Neural crest cell (in vitro differentiated cells): ENCODE measurements around the gene FRMD5. TPM values are rescaled to one million over a fixed set of nuclear protein-coding genes. Genes with fewer than 3 reads are reported as not detected.
A peak's percentile ranks its signal among the peaks of the same experiment; 100 is the strongest.
"Not testable (repeated sequence)": the region's sequence is repeated elsewhere in the genome, so short reads cannot be mapped to it uniquely, and the experiment has no call there.

Experiments
- DNase-seq: peaks from one replicate; pipeline ENCODE4 v3.0.0; 2021; ENCODE audit warnings: low read depth, mixed read lengths, low spot score
- H3K27ac Mint-ChIP-seq: one replicate; pipeline ENCODE4 v1.8.0; 2021; ENCODE audit warnings: mild to moderate bottlenecking, mixed read lengths; ENCODE audit not compliant: unreplicated experiment
- H3K27me3 Mint-ChIP-seq: 2 replicates; pipeline ENCODE4 v1.8.0; 2021; ENCODE audit warnings: low read depth, mild to moderate bottlenecking, mixed read lengths
- H3K36me3 Mint-ChIP-seq: 2 replicates; pipeline ENCODE4 v1.8.0; 2021; ENCODE audit warnings: low read depth, mild to moderate bottlenecking, mixed read lengths
- H3K4me1 Mint-ChIP-seq: 2 replicates; pipeline ENCODE4 v1.8.0; 2021; ENCODE audit warnings: mixed read lengths
- H3K4me3 Mint-ChIP-seq: one replicate; pipeline ENCODE4 v1.8.0; 2021; ENCODE audit warnings: mild to moderate bottlenecking, mixed read lengths
- H3K9me3 Mint-ChIP-seq: 2 replicates; pipeline ENCODE4 v1.8.0; 2021; ENCODE audit warnings: mixed read lengths
- long read RNA-seq: library from polyadenylated mRNA; unstranded; transcript quantifications from one replicate; pipeline ENCODE4 v2.0.0, GENCODE V29; 2020
- total RNA-seq: library from RNA; stranded (reverse); gene quantifications from 2 replicates; pipeline ENCODE4 v1.2.1, GENCODE V29; 2021
- TF ChIP-seq, protein P1 (sequence below): fragments of 200-600 bp; sonication (generic); conservative IDR thresholded peaks from 2 replicates; pipeline ENCODE4 v1.5.0; 2021; ENCODE audit warnings: antibody characterized with exemption, mild to moderate bottlenecking

Gene FRMD5
- total RNA-seq, result 4.3 and 5.1 TPM in 2 replicates
- long read RNA-seq, partial matches to known transcripts, result 0 of 1 reads
- long read RNA-seq, other reads (novel, unspliced or antisense), result 1 of 1 reads

DNA sequence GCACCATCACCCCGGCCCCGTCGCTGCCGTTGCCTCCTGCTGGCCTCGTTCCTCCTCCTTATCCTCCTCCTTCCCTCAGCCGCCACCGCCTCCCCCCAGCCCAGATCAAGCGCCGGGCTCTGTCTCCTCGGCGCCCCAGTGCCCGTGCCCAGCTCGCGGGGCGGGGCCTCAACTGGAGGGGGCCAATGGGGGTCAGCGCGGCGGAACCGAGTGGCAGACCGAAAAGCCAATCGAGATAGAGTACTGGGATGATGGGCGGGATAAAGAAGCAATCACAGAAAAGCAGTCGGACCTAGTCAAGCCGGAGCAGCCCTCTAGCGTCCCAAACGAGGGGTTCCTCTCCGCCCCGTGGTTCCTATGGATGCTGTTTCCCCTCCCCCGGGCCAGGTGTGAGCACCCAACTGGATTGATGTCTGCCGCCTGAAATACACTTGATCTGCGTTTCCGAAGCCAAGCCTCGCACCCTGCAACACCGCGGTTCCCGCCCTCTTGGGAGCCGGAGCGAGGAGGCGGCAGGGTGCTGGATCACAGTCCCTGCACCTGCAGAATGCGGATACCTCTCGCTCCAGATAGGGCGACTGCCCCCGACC lies at the start of gene FRMD5:
Gene FRMD5 (minus strand): TSS at position 121 of the 590 bp plus-strand sequence.
- Mint-ChIP-seq H3K4me3 (peak within 1 kb of the TSS; percentile 91), H3K4me1 (peaks cover 26% of the 10 kb centered on the region), H3K9me3 (no peaks in the 10 kb centered on the region), H3K27me3 (peaks cover 66% of the 10 kb centered on the region), H3K27ac (peak within 1 kb of the TSS; percentile 78), H3K36me3 (no peaks in the 10 kb centered on the region)
- peak; percentile 94 for DNase-seq
- TF ChIP-seq, protein P1, sequence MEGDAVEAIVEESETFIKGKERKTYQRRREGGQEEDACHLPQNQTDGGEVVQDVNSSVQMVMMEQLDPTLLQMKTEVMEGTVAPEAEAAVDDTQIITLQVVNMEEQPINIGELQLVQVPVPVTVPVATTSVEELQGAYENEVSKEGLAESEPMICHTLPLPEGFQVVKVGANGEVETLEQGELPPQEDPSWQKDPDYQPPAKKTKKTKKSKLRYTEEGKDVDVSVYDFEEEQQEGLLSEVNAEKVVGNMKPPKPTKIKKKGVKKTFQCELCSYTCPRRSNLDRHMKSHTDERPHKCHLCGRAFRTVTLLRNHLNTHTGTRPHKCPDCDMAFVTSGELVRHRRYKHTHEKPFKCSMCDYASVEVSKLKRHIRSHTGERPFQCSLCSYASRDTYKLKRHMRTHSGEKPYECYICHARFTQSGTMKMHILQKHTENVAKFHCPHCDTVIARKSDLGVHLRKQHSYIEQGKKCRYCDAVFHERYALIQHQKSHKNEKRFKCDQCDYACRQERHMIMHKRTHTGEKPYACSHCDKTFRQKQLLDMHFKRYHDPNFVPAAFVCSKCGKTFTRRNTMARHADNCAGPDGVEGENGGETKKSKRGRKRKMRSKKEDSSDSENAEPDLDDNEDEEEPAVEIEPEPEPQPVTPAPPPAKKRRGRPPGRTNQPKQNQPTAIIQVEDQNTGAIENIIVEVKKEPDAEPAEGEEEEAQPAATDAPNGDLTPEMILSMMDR, result peak; percentile 51

DNA sequence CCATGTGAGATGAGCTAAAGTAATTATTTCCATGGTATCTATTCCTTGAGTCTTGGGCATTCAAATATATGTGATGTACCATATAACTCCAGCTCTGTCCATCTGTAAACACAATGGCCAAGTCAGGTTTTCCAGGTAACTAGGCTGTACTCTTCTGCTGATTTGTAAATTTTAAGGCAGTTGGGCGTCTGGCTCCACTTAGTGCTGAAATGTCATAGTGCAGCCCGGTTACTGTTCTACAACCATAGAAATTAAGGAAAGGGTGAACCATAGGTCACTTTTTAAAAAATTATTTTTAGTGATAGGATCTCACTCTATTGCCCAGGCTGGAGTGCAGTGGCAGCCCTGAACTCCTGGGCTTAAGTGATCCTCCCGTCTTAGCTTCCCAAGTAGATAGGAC lies 48.8 kb upstream of the FRMD5 start:
- Mint-ChIP-seq H3K27ac (no peak overlapping the region), H3K9me3 (no peaks in the 10 kb centered on the region), H3K27me3 (peaks cover 7% of the 10 kb centered on the region), H3K36me3 (no peaks in the 10 kb centered on the region), H3K4me1 (no peaks in the 10 kb centered on the region), H3K4me3 (no peak overlapping the region)
- DNase-seq, result no peak
- TF ChIP-seq, protein P1, result peak; percentile 20

DNA sequence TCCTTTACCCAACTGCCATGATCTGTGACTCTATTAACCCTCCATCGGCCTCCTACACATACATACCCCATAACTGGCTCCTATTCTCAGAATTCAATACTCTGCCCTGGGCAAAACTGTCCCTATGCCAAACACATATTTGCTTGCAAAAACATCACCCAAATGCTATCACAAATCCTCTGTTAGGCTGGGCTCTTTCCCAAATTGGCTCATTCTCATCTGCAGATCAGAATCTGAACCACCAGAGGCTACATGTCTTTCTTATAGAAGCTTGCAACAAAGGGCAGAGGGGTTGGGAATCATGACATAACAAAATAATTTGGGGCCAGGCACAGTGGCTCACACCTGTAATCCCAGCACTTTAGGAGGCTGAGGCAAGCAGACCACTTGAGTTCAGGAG lies 48.1 kb upstream of the FRMD5 start:
- no peaks in the 10 kb centered on the region for H3K9me3 Mint-ChIP-seq
- H3K4me1 Mint-ChIP-seq, result no peaks in the 10 kb centered on the region
- TF ChIP-seq, protein P1, result no peak
- H3K36me3 Mint-ChIP-seq, result no peaks in the 10 kb centered on the region
- H3K27ac Mint-ChIP-seq, result no peak overlapping the region
- H3K4me3 Mint-ChIP-seq, result no peak overlapping the region
- DNase-seq, result no peak
- peaks cover 12% of the 10 kb centered on the region for H3K27me3 Mint-ChIP-seq

DNA sequence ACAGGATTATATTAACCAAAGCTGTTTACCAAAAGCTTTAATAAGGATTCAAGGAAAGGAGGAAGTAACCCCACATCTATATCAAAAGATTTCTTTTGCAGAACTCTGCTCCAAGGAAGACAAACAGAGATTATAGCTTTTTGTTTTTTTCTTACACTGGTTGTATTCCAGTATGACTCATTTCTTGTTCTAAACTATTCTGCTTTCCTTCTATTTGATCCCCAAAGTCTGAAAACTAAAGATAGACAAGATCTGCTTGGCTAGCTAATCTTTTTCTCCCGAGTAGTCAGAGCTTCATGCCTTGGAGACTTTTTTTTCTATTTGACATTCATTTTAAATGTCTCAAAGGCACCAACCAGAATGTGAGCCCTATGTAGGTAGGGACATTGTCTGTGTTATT lies 36.8 kb upstream of the FRMD5 start:
- no peaks in the 10 kb centered on the region for H3K4me1 Mint-ChIP-seq
- H3K27me3 Mint-ChIP-seq, result no peaks in the 10 kb centered on the region
- H3K36me3 Mint-ChIP-seq, result no peaks in the 10 kb centered on the region
- no peak for DNase-seq
- TF ChIP-seq, protein P1, result no peak
- peaks cover 2% of the 10 kb centered on the region for H3K9me3 Mint-ChIP-seq
- no peak overlapping the region for H3K27ac Mint-ChIP-seq
- no peak overlapping the region for H3K4me3 Mint-ChIP-seq

DNA sequence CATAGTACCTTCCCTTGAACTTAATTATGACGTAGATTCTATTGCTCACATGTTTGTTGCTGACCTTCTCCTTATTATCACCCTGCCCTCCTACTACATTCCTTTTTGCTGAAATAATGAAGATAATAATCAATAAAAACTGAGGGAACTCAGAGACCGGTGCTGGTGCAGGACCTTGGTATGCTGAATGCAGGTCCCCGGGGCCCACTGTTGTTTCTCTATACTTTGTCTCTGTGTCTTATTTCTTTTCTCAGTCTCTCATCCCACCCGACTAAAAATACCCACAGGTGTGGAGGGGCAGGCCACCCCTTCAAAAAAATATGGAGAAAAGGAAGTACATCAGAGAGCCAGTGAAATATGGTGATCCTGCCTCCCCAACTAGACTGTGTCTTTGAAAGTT lies 34.2 kb upstream of the FRMD5 start:
- H3K36me3 Mint-ChIP-seq, H3K27me3 Mint-ChIP-seq, H3K4me3 Mint-ChIP-seq: not testable (repeated sequence)

DNA sequence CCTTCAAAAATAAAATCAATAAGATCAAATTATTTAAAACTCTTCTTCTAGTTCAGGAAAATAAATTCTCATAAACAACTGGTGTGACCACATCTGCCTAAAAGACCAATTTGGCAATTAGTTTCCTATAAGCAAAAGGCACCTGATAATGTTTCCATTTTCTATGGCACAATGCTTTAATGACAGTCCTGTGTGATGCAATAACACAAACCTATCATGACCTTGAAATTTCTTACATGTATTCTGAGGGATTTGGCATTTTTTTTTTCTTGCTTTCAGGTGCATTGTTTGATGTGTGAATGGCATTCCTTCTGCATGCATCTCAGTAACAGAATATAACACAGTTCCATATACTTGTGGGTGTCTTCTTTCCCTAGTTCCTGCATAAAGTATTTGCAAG lies 32.5 kb upstream of the FRMD5 start:
- Mint-ChIP-seq H3K36me3 (no peaks in the 10 kb centered on the region), H3K27me3 (no peaks in the 10 kb centered on the region), H3K4me3 (no peak overlapping the region), H3K4me1 (no peaks in the 10 kb centered on the region), H3K27ac (no peak overlapping the region), H3K9me3 (peaks cover 2% of the 10 kb centered on the region)
- no peak for DNase-seq
- TF ChIP-seq, protein P1, result no peak

More for the DNA sequence above, 34.2 kb upstream of the FRMD5 start:
- H3K4me1 Mint-ChIP-seq, DNase-seq, H3K9me3 Mint-ChIP-seq, H3K27ac Mint-ChIP-seq: not testable (repeated sequence)

DNA sequence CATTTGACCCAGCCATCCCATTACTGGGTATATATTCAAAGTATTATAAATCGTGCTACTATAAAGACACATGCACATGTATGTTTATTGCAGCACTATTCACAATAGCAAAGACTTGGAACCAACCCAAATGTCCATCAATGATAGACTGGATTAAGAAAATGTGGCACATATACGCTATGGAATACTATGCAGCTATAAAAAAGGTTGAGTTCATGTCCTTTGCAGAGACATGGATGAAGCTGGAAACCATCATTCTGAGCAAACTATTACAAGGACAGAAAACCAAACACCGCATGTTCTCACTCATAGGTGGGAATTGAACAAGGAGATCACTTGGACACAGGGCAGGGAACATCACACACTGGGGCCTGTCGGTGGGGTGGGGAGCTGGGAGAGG lies 31.9 kb upstream of the FRMD5 start:
- not testable (repeated sequence) for H3K27ac Mint-ChIP-seq, H3K4me1 Mint-ChIP-seq, H3K9me3 Mint-ChIP-seq, H3K4me3 Mint-ChIP-seq, H3K27me3 Mint-ChIP-seq, DNase-seq, H3K36me3 Mint-ChIP-seq
